CD4-positive, alpha-beta T cell (primary cell): ENCODE results near the gene CLDN10. TPM values are rescaled to one million over a fixed set of nuclear protein-coding genes. Genes with fewer than 3 reads are reported as not detected.

Source experiments
- ATAC-seq: fragments of 200-7000 bp; cut with Tn5 transposase; one replicate; pipeline ENCODE4 v1.10.0; 2022; ENCODE audit warnings: mild to moderate bottlenecking; ENCODE audit not compliant: poor library complexity
- CTCF ChIA-PET: fragments of 350-600 bp; sonication (Branson Sonifier 250); formaldehyde crosslinking; loops from one replicate; lab custom pipeline; 2021; ENCODE audit warnings: antibody characterized with exemption, inconsistent platforms; lab: Charles Lee
- POLR2A ChIA-PET: fragments of 350-600 bp; sonication (Branson Sonifier 250); formaldehyde crosslinking; loops from one replicate; lab custom pipeline; 2021; ENCODE audit warnings: antibody characterized with exemption, inconsistent platforms; lab: Charles Lee
- DNase-seq, 14 experiments: peaks; one replicate each; pipeline ENCODE4 v3.0.0-alpha.2; 2013 to 2020; ENCODE audit warnings: mixed read lengths in 2 of 14
- H3K27ac ChIP-seq, 2 donors: one replicate each; pipeline versions ENCODE4 v1.5.1 to v1.7.0; 2013; ENCODE audit warnings: low read length in 2 of 2, low read depth in 1 of 2, mild to moderate bottlenecking in 1 of 2
- H3K27me3 ChIP-seq, 2 experiments: 1 replicate in 1 of 2; 2 replicates in 1 of 2; pipeline versions ENCODE4 v1.6.1 to v1.7.0; 2013; ENCODE audit warnings: low read length in 2 of 2, control low read depth in 1 of 2, mild to moderate bottlenecking in 1 of 2, moderate library complexity in 1 of 2; ENCODE audit not compliant: insufficient read depth in 2 of 2, control insufficient read depth in 1 of 2
- H3K36me3 ChIP-seq: one replicate; pipeline ENCODE4 v1.6.1; 2013; ENCODE audit warnings: low read length, control low read depth; ENCODE audit not compliant: insufficient read depth
- H3K4me1 ChIP-seq: one replicate; pipeline ENCODE4 v1.6.1; 2013; ENCODE audit warnings: low read length, control low read depth; ENCODE audit not compliant: insufficient read depth
- H3K4me3 ChIP-seq: one replicate; pipeline ENCODE4 v1.5.1; 2013; ENCODE audit warnings: mild to moderate bottlenecking, low read length, moderate library complexity
- H3K9me3 ChIP-seq, 2 experiments: 1 replicate in 1 of 2; 2 replicates in 1 of 2; pipeline versions ENCODE4 v1.6.1 to v1.7.0; 2013; ENCODE audit warnings: low read length in 2 of 2, mild to moderate bottlenecking in 2 of 2, control low read depth in 1 of 2, moderate library complexity in 1 of 2; ENCODE audit not compliant: control insufficient read depth in 1 of 2, insufficient read depth in 1 of 2
- H3K27ac Mint-ChIP-seq: one replicate; pipeline ENCODE4 v1.8.0; 2020; ENCODE audit warnings: mixed read lengths
- H3K27me3 Mint-ChIP-seq: one replicate; pipeline ENCODE4 v1.8.0; 2021; ENCODE audit warnings: mixed read lengths
- H3K36me3 Mint-ChIP-seq: one replicate; pipeline ENCODE4 v1.8.0; 2021; ENCODE audit warnings: low read depth, mixed read lengths
- H3K4me1 Mint-ChIP-seq: one replicate; pipeline ENCODE4 v1.8.0; 2021; ENCODE audit warnings: low read depth, mixed read lengths
- H3K4me3 Mint-ChIP-seq: one replicate; pipeline ENCODE4 v1.8.0; 2020; ENCODE audit warnings: mild to moderate bottlenecking, mixed read lengths
- H3K9me3 Mint-ChIP-seq: one replicate; pipeline ENCODE4 v1.8.0; 2020; ENCODE audit warnings: mixed read lengths
- CTCF ChIP-seq: fragments of 200-600 bp; IDR thresholded peaks from one replicate; pipeline ENCODE4 v1.8.0; 2022; ENCODE audit warnings: antibody characterized with exemption, mild to moderate bottlenecking
- intact Hi-C, 2 experiments: fragments of 100-400 bp; cut with DNase I in 1 of 2; cut with micrococcal nuclease in 1 of 2; formaldehyde crosslinking; loops; one replicate each; pipeline versions ENCODE4 v1.15.1 to v1.9.0; 2023 to 2025; cut with DNase I, micrococcal nuclease
- total RNA-seq, 174 experiments: library from RNA in 2 of 174; stranded (reverse) in 2 of 174; gene quantifications; one replicate each; pipeline ENCODE4 v1.2.3 and lab custom pipeline; 2021 to 2026

The CLDN10 gene
- total RNA-seq, 2 experiments from 2014 or later: not detected

GRCh38 chr13:95541911-95542474 lies 10.5 kb upstream of the CLDN10 start:
- no peaks in the 10 kb centered on the region for H3K9me3 ChIP-seq
- Mint-ChIP-seq H3K9me3 (no peaks in the 10 kb centered on the region), H3K36me3 (no peaks in the 10 kb centered on the region), H3K27ac (no peak overlapping the region), H3K4me1 (no peaks in the 10 kb centered on the region), H3K4me3 (no peak overlapping the region), H3K27me3 (peaks cover 22% of the 10 kb centered on the region)
- no peak overlapping the region for H3K27ac ChIP-seq
- no peaks in the 10 kb centered on the region for H3K4me1 ChIP-seq
- H3K27me3 ChIP-seq: peaks cover 0 to 9% of the 10 kb centered on the region in 2 experiments
- ChIA-PET CTCF (no interaction called here), POLR2A (no interaction called here)
- intact Hi-C loops: no loop called here
- ATAC-seq (no peak), DNase-seq (no peak)
- TF ChIP-seq CTCF: no peak
- H3K4me3 ChIP-seq: no peak overlapping the region
- no peaks in the 10 kb centered on the region for H3K36me3 ChIP-seq

- H3K27me3 Mint-ChIP-seq: peaks cover 36% of the 10 kb centered on the region
- POLR2A ChIA-PET: no interaction called here
Observed at GRCh38 chr13:95544293-95544692, 8.2 kb upstream of the CLDN10 start.

GRCh38 chr13:95546919-95547318 lies 5.6 kb upstream of the CLDN10 start:
- H3K4me3 ChIP-seq: no peak overlapping the region
- ChIA-PET CTCF (no interaction called here), POLR2A (no interaction called here)
- no peaks in the 10 kb centered on the region for H3K4me1 ChIP-seq
- peaks cover 5% of the 10 kb centered on the region for H3K4me1 Mint-ChIP-seq
- no peak overlapping the region for H3K27ac Mint-ChIP-seq
- H3K36me3 Mint-ChIP-seq: no peaks in the 10 kb centered on the region
- H3K27me3 Mint-ChIP-seq: peaks cover 52% of the 10 kb centered on the region
- ATAC-seq (no peak), DNase-seq (no peak)
- intact Hi-C loops: no loop called here
- no peaks in the 10 kb centered on the region for H3K9me3 ChIP-seq
- peaks cover 7 to 33% of the 10 kb centered on the region in 2 experiments for H3K27me3 ChIP-seq
- no peak overlapping the region for H3K27ac ChIP-seq
- H3K4me3 Mint-ChIP-seq: no peak overlapping the region
- no peak for TF ChIP-seq CTCF
- no peaks in the 10 kb centered on the region for H3K9me3 Mint-ChIP-seq
- H3K36me3 ChIP-seq: no peaks in the 10 kb centered on the region

More at GRCh38 chr13:95544293-95544692, 8.2 kb upstream of the CLDN10 start:
- H3K27ac ChIP-seq: no peak overlapping the region
- H3K9me3 ChIP-seq: no peaks in the 10 kb centered on the region
- no peak overlapping the region for H3K4me3 ChIP-seq
- no peaks in the 10 kb centered on the region for H3K4me1 ChIP-seq
- CTCF ChIA-PET: no interaction called here
- Mint-ChIP-seq H3K27ac (no peak overlapping the region), H3K4me1 (no peaks in the 10 kb centered on the region), H3K4me3 (no peak overlapping the region), H3K36me3 (no peaks in the 10 kb centered on the region), H3K9me3 (no peaks in the 10 kb centered on the region)
- DNase-seq (no peak), ATAC-seq (no peak)
- peaks cover 3 to 16% of the 10 kb centered on the region in 2 experiments for H3K27me3 ChIP-seq
- intact Hi-C loops: no loop called here
- TF ChIP-seq CTCF: no peak
- H3K36me3 ChIP-seq: no peaks in the 10 kb centered on the region
